ENCODE results near the gene SPACA7. TPM values are rescaled to one million over a fixed set of nuclear protein-coding genes. Genes with fewer than 3 reads are reported as not detected.

The SPACA7 gene
- total RNA-seq, 1 donor from 2014 or later = not detected

- no peak for DNase-seq (ENCODE audit: low spot score in 2 of 2, unreplicated experiment in 2 of 2)
- Mint-ChIP-seq H3K27me3 (ENCODE audit: low read depth) (peaks cover 82% of the 10 kb centered on the region), H3K36me3 (no peaks in the 10 kb centered on the region), H3K9me3 (no peaks in the 10 kb centered on the region), H3K27ac (no peak overlapping the region), H3K4me1 (peaks cover 8% of the 10 kb centered on the region), H3K4me3 (no peak overlapping the region)
- no peak for TF ChIP-seq CTCF (IDR thresholded peaks at IDR 0.05; ENCODE audit: unreplicated experiment)
These were observed 25.9 kb upstream of the SPACA7 start for GRCh38 chr13:112350300-112350699.

GRCh38 chr13:112351825-112352224, 24.3 kb upstream of the SPACA7 start:
- H3K27me3 Mint-ChIP-seq (ENCODE audit: low read depth) = peaks cover 76% of the 10 kb centered on the region
- H3K36me3 Mint-ChIP-seq = no peaks in the 10 kb centered on the region
- no peak overlapping the region for H3K27ac Mint-ChIP-seq
- TF ChIP-seq CTCF (IDR thresholded peaks at IDR 0.05; ENCODE audit: unreplicated experiment) = no peak
- no peak for DNase-seq (ENCODE audit: low spot score in 2 of 2, unreplicated experiment in 2 of 2)
- H3K9me3 Mint-ChIP-seq = no peaks in the 10 kb centered on the region
- peaks cover under 1% of the 10 kb centered on the region for H3K4me1 Mint-ChIP-seq
- no peak overlapping the region for H3K4me3 Mint-ChIP-seq

- H3K4me1 Mint-ChIP-seq = no peaks in the 10 kb centered on the region
- H3K9me3 Mint-ChIP-seq = peaks cover 6% of the 10 kb centered on the region
- H3K4me3 Mint-ChIP-seq = no peak overlapping the region
- no peak for DNase-seq (ENCODE audit: low spot score in 2 of 2, unreplicated experiment in 2 of 2)
- H3K27ac Mint-ChIP-seq = no peak overlapping the region
- H3K27me3 Mint-ChIP-seq (ENCODE audit: low read depth) = peaks cover 68% of the 10 kb centered on the region
- H3K36me3 Mint-ChIP-seq = no peaks in the 10 kb centered on the region
- no peak for TF ChIP-seq CTCF (IDR thresholded peaks at IDR 0.05; ENCODE audit: unreplicated experiment)
These were observed 22.3 kb upstream of the SPACA7 start for GRCh38 chr13:112353856-112354255.

GRCh38 chr13:112354330-112355273, 21.6 kb upstream of the SPACA7 start:
- Mint-ChIP-seq H3K27me3 (ENCODE audit: low read depth) (peaks cover 61% of the 10 kb centered on the region), H3K4me1 (no peaks in the 10 kb centered on the region), H3K36me3 (no peaks in the 10 kb centered on the region), H3K9me3 (peaks cover 6% of the 10 kb centered on the region), H3K27ac (no peak overlapping the region), H3K4me3 (no peak overlapping the region)
- no peak for DNase-seq (ENCODE audit: low spot score in 2 of 2, unreplicated experiment in 2 of 2)
- TF ChIP-seq CTCF (IDR thresholded peaks at IDR 0.05; ENCODE audit: unreplicated experiment) = no peak

GRCh38 chr13:112355274-112355838, 20.8 kb upstream of the SPACA7 start:
- Mint-ChIP-seq H3K36me3 (no peaks in the 10 kb centered on the region), H3K4me1 (no peaks in the 10 kb centered on the region), H3K27ac (no peak overlapping the region), H3K4me3 (no peak overlapping the region), H3K27me3 (ENCODE audit: low read depth) (peaks cover 53% of the 10 kb centered on the region), H3K9me3 (peaks cover 6% of the 10 kb centered on the region)
- TF ChIP-seq CTCF (IDR thresholded peaks at IDR 0.05; ENCODE audit: unreplicated experiment) = no peak
- no peak for DNase-seq (ENCODE audit: low spot score in 2 of 2, unreplicated experiment in 2 of 2)
